AG09319 (cell line): ENCODE measurements around the gene AKR1C2.

Experiments
- DNase-seq: peaks from one replicate; pipeline ENCODE4 v3.0.0-alpha.2; 2010; ENCODE audit warnings: low read depth; ENCODE audit errors: extremely low read depth
- CTCF ChIP-seq: IDR thresholded peaks from 2 replicates; pipeline ENCODE4 v1.5.1; 2011; ENCODE audit warnings: low read depth, mild to moderate bottlenecking, inconsistent platforms, low read length, moderate library complexity

AKR1C2 gene

DNA sequence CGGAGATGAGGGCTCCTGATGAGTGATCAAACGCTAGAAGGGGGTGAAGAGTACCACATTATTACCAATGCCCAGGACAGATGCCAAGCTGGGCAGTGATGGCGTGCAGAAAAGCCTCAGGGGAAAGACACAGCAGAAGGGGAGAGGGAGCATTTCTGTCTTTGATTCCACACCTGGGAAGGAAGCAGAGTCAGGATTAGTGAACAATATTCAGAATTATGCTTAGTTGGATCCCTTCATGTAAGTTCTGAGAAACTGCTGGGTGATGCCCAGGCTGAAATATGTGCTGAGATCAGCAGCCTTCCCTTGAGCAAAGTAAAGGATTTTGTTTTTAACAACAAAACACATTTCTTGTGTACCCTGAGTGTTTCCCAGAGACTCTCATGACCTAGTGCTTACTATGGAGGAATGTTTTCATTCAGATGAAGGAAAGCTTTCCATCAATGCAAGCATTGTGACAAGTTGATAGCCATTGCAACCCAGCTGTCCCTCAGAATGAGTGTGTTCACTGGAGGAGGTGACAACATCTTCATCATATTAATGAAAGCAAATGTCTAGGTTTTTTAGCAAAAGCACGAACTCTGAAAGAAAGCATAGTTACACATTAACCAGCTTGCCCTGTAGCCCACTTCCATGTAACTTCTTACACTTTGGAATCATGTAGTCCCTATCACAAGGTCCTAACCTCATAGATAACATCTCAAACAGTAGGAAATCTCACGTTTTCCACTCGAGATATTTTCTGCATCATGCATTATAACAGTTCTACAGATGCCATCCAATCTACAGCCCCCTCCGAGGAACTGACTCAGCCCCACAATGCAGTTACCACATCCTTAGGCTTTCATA, 64.2 kb downstream of the AKR1C2 start:
- no peak for DNase-seq
- TF ChIP-seq CTCF = no peak
